SK-N-SH (cell line): ENCODE results near the gene WDR83. TPM values are rescaled to one million over a fixed set of nuclear protein-coding genes. Genes with fewer than 3 reads are reported as not detected.
A peak's percentile ranks its signal among the peaks of the same experiment; 100 is the strongest.

Experiments used
- CTCF ChIA-PET: fragments of 300-600, 350-600 bp; formaldehyde crosslinking; extraction: SDS; loops from one replicate; lab custom pipeline; 2021; lab: Yijun Ruan, JAX
- POLR2A ChIA-PET: fragments of 350-600 bp; sonication (Branson Sonifier 250); formaldehyde crosslinking; extraction: SDS; loops from one replicate; lab custom pipeline; 2020; ENCODE audit warnings: antibody characterized with exemption, inconsistent platforms; lab: Yijun Ruan, JAX
- DNase-seq: peaks from one replicate; pipeline ENCODE4 v3.0.0; 2012
- H2AFZ ChIP-seq: fragments of 200-600 bp; sonication (generic); 2 replicates; pipeline ENCODE4 v1.8.1; 2016; ENCODE audit warnings: antibody characterized with exemption, mild to moderate bottlenecking, low read depth
- H3F3A ChIP-seq: fragments of 200-600 bp; sonication (generic); replicated peaks from 2 replicates; pipeline ENCODE3; 2016; ENCODE audit warnings: antibody characterized with exemption, mild to moderate bottlenecking; ENCODE audit not compliant: insufficient read depth
- H3K27ac ChIP-seq, 2 experiments: fragments of 200-500 bp in 1 of 2; fragments of 200-600 bp in 1 of 2; sonication (Bioruptor generic) in 1 of 2; sonication (generic), shearing (Covaris generic) in 1 of 2; 2 replicates each; pipeline versions ENCODE4 v1.5.1 to v1.6.1; 2014 to 2016; ENCODE audit warnings: low read depth in 2 of 2, inconsistent platforms in 1 of 2, low read length in 1 of 2, mild to moderate bottlenecking in 1 of 2, mixed read lengths in 1 of 2
- H3K27me3 ChIP-seq: fragments of 200-600 bp; sonication (generic), shearing (Covaris generic); 2 replicates; pipeline ENCODE4 v1.6.1; 2016; ENCODE audit warnings: mixed run types; ENCODE audit not compliant: insufficient read depth
- H3K36me3 ChIP-seq, 2 experiments: fragments of 200-500 bp in 1 of 2; fragments of 200-600 bp in 1 of 2; sonication (Bioruptor generic) in 1 of 2; sonication (generic) in 1 of 2; replicated peaks in 1 of 2; 2 replicates each; pipeline versions ENCODE3 to v1.5.1; 2014 to 2016; ENCODE audit warnings: low read length in 1 of 2, mild to moderate bottlenecking in 1 of 2; ENCODE audit not compliant: insufficient read depth in 2 of 2, control insufficient read depth in 1 of 2
- H3K4me1 ChIP-seq, 2 experiments: fragments of 200-500 bp in 1 of 2; fragments of 200-600 bp in 1 of 2; sonication (Bioruptor generic) in 1 of 2; sonication (generic), shearing (Covaris generic) in 1 of 2; 2 replicates each; pipeline versions ENCODE4 v1.5.1 to v1.6.1; 2014 to 2016; ENCODE audit warnings: low read depth in 1 of 2, low read length in 1 of 2, mixed run types in 1 of 2; ENCODE audit not compliant: insufficient read depth in 2 of 2, control insufficient read depth in 1 of 2
- H3K4me2 ChIP-seq: fragments of 200-600 bp; sonication (generic), shearing (Covaris generic); 2 replicates; pipeline ENCODE4 v1.6.1; 2017; ENCODE audit warnings: mixed run types
- H3K4me3 ChIP-seq, 2 experiments: fragments of 200-500 bp in 1 of 2; fragments of 200-600 bp in 1 of 2; sonication (Bioruptor generic) in 1 of 2; sonication (generic), shearing (Covaris generic) in 1 of 2; 2 replicates each; pipeline versions ENCODE4 v1.5.1 to v1.8.1; 2014 to 2016; ENCODE audit warnings: low read depth in 2 of 2, inconsistent platforms in 1 of 2, low read length in 1 of 2, mild to moderate bottlenecking in 1 of 2, mixed read lengths in 1 of 2, moderate library complexity in 1 of 2
- H3K79me2 ChIP-seq: fragments of 200-600 bp; sonication (generic); 2 replicates; pipeline ENCODE4 v1.8.1; 2017; ENCODE audit warnings: mild to moderate bottlenecking; ENCODE audit not compliant: insufficient read depth
- H3K9ac ChIP-seq: fragments of 200-600 bp; sonication (generic); 2 replicates; pipeline ENCODE4 v1.6.1; 2017; ENCODE audit warnings: mixed run types
- H3K9me2 ChIP-seq: fragments of 200-600 bp; sonication (generic); 2 replicates; pipeline ENCODE4 v1.6.1; 2017; ENCODE audit warnings: mixed run types
- H3K9me3 ChIP-seq: fragments of 200-600 bp; sonication (generic); 2 replicates; pipeline ENCODE4 v1.6.1; 2017; ENCODE audit warnings: mixed run types, mild to moderate bottlenecking, moderate library complexity
- H4K20me1 ChIP-seq: fragments of 200-600 bp; sonication (generic); 2 replicates; pipeline ENCODE4 v1.6.1; 2017; ENCODE audit warnings: mild to moderate bottlenecking, mixed run types; ENCODE audit not compliant: insufficient read depth
- CHD2 ChIP-seq: fragments of 150-350 bp; IDR thresholded peaks from 2 replicates; pipeline ENCODE4 v1.6.1; 2018; ENCODE audit warnings: low read length; ENCODE audit not compliant: partially characterized antibody
- ELF1 ChIP-seq: IDR thresholded peaks from 2 replicates; pipeline ENCODE4 v1.4.0; 2012
- EP300 ChIP-seq, 2 experiments: IDR thresholded peaks; 2 replicates each; pipeline versions ENCODE4 v1.4.0 to v1.6.1; 2012; ENCODE audit warnings: borderline replicate concordance in 1 of 2, low read depth in 1 of 2, low read length in 1 of 2
- EZH2phosphoT487 ChIP-seq: fragments of 200-600 bp; sonication (generic); IDR thresholded peaks from 2 replicates; pipeline ENCODE4 v1.6.1; 2017; ENCODE audit warnings: low read depth, mixed run types, mild to moderate bottlenecking, antibody characterized with exemption, moderate library complexity, borderline replicate concordance
- FOSL2 ChIP-seq: IDR thresholded peaks from 2 replicates; pipeline ENCODE4 v1.4.0; 2012; ENCODE audit warnings: low read depth, mild to moderate bottlenecking, moderate library complexity, borderline replicate concordance
- FOXJ3 ChIP-seq: sonication (generic); formaldehyde crosslinking; IDR thresholded peaks from 2 replicates; pipeline ENCODE4 v1.5.1; 2020; ENCODE audit warnings: mild to moderate bottlenecking, missing genetic modification reagents
- FOXM1 ChIP-seq: IDR thresholded peaks from 2 replicates; pipeline ENCODE4 v1.4.0; 2012; ENCODE audit warnings: low read depth, mild to moderate bottlenecking
- JUND ChIP-seq: IDR thresholded peaks from 2 replicates; pipeline ENCODE4 v1.4.0; 2012
- MEF2A ChIP-seq: IDR thresholded peaks from 2 replicates; pipeline ENCODE4 v1.4.0; 2012; ENCODE audit warnings: low read depth, borderline replicate concordance
- NRF1 ChIP-seq: IDR thresholded peaks from 2 replicates; pipeline ENCODE4 v1.6.1; 2012; ENCODE audit warnings: low read depth, mild to moderate bottlenecking, low read length
- POLR2AphosphoS5 ChIP-seq: IDR thresholded peaks from 2 replicates; pipeline ENCODE4 v1.6.1; 2012; ENCODE audit warnings: low read depth, low read length
- TCF12 ChIP-seq: IDR thresholded peaks from 2 replicates; pipeline ENCODE4 v1.4.0; 2012
- TEAD4 ChIP-seq: IDR thresholded peaks from 2 replicates; pipeline ENCODE4 v1.4.0; 2012; ENCODE audit warnings: mild to moderate bottlenecking, borderline replicate concordance; ENCODE audit not compliant: insufficient read depth
- USF1 ChIP-seq: IDR thresholded peaks from 2 replicates; pipeline ENCODE4 v1.4.0; 2012; ENCODE audit warnings: low read depth, borderline replicate concordance
- YY1 ChIP-seq: IDR thresholded peaks from 2 replicates; pipeline ENCODE4 v1.4.0; 2012; ENCODE audit warnings: low read depth, mild to moderate bottlenecking
- WGBS: methylation state at CpG from one replicate; pipeline ENCODE4 v1.1.6; 2017; ENCODE audit warnings: low lambda C conversion rate; 5-methylcytosine and 5-hydroxymethylcytosine counted together
- polyA plus RNA-seq, 3 experiments: library from polyadenylated mRNA; depleted of rRNA; stranded (reverse); fragments of >200 nt; gene quantifications; 2 replicates each; pipeline ENCODE4 v1.2.3, GENCODE V29; 2012
- TF ChIP-seq, protein P1 (sequence below): IDR thresholded peaks from 2 replicates; pipeline ENCODE4 v1.4.0; 2012; ENCODE audit warnings: low read depth, borderline replicate concordance
- TF ChIP-seq, protein P2 (sequence below): fragments of 150-350 bp; IDR thresholded peaks from 2 replicates; pipeline ENCODE4 v1.6.1; 2017; ENCODE audit warnings: antibody characterized with exemption, low read length, low read depth, borderline replicate concordance
- TF ChIP-seq, protein P3 (sequence below): fragments of 150-350 bp; IDR thresholded peaks from 2 replicates; pipeline ENCODE4 v1.6.1; 2016; ENCODE audit warnings: mild to moderate bottlenecking, low read depth, low read length
- TF ChIP-seq, protein P4 (sequence below): IDR thresholded peaks from 2 replicates; pipeline ENCODE4; 2012

WDR83 gene
- polyA plus RNA-seq, 1 of the 3 experiments (the other 2 are of a cell fraction), result 18.2 TPM

- ChIA-PET POLR2A (interaction anchor here (1.1 to 1.4 kb wide), 2 partner anchors 13 to 29 kb away, joined by 3 to 4 read pairs; partner anchors contain the start of genes DHPS, MAN2B1 and WDR83), CTCF (interaction anchor here (1.1 to 2.9 kb wide), 4 partner anchors 19 to 152 kb away, joined by 3 to 11 read pairs (median 4); no protein-coding TSS in a partner anchor)
- DNase-seq, result no peak
- Histone ChIP-seq H2AFZ (no peak overlapping the region), H4K20me1 (no peaks in the 10 kb centered on the region), H3K9me2 (no peaks in the 10 kb centered on the region), H3F3A (peaks cover 32% of the 10 kb centered on the region), H3K9ac (no peak overlapping the region), H3K27ac (no peak overlapping the region), H3K9me3 (no peaks in the 10 kb centered on the region), H3K4me2 (peak overlapping the region; percentile 81), H3K36me3 (peaks cover 11 to 15% of the 10 kb centered on the region in 2 experiments), H3K4me3 (peak overlapping the region; percentile 81 to 89), H3K79me2 (no peaks in the 10 kb centered on the region; the same call in 1 of the 2 replicates), H3K27me3 (no peaks in the 10 kb centered on the region), H3K4me1 (peaks cover 0 to 16% of the 10 kb centered on the region in 2 experiments; a peak in 2 of 4 replicates)
- WGBS, result 60% methylated on average over 2 of the region's 2 CpGs
- TF ChIP-seq, protein P1, sequence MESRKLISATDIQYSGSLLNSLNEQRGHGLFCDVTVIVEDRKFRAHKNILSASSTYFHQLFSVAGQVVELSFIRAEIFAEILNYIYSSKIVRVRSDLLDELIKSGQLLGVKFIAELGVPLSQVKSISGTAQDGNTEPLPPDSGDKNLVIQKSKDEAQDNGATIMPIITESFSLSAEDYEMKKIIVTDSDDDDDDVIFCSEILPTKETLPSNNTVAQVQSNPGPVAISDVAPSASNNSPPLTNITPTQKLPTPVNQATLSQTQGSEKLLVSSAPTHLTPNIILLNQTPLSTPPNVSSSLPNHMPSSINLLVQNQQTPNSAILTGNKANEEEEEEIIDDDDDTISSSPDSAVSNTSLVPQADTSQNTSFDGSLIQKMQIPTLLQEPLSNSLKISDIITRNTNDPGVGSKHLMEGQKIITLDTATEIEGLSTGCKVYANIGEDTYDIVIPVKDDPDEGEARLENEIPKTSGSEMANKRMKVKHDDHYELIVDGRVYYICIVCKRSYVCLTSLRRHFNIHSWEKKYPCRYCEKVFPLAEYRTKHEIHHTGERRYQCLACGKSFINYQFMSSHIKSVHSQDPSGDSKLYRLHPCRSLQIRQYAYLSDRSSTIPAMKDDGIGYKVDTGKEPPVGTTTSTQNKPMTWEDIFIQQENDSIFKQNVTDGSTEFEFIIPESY, result no peak
- TF ChIP-seq FOXJ3 (no peak), EP300 (IDR thresholded peaks at IDR 0.05; ENCODE audit: borderline replicate concordance in 1 of 2, low read depth in 1 of 2, low read length in 1 of 2) (no peak), YY1 (no peak), TEAD4 (no peak), CHD2 (no peak), EZH2phosphoT487 (no peak)
- TF ChIP-seq, protein P2, sequence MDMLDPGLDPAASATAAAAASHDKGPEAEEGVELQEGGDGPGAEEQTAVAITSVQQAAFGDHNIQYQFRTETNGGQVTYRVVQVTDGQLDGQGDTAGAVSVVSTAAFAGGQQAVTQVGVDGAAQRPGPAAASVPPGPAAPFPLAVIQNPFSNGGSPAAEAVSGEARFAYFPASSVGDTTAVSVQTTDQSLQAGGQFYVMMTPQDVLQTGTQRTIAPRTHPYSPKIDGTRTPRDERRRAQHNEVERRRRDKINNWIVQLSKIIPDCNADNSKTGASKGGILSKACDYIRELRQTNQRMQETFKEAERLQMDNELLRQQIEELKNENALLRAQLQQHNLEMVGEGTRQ, result no peak
- TF ChIP-seq, protein P3, sequence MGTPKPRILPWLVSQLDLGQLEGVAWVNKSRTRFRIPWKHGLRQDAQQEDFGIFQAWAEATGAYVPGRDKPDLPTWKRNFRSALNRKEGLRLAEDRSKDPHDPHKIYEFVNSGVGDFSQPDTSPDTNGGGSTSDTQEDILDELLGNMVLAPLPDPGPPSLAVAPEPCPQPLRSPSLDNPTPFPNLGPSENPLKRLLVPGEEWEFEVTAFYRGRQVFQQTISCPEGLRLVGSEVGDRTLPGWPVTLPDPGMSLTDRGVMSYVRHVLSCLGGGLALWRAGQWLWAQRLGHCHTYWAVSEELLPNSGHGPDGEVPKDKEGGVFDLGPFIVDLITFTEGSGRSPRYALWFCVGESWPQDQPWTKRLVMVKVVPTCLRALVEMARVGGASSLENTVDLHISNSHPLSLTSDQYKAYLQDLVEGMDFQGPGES, result no peak
These were observed 28.5 kb downstream of the WDR83 start for GRCh38 chr19:12695096-12695495.

GRCh38 chr19:12695514-12695913, 28.9 kb downstream of the WDR83 start:
- Histone ChIP-seq H3K9me3 (no peaks in the 10 kb centered on the region), H3K4me3 (peak overlapping the region; percentile 81 to 89), H3K27me3 (no peaks in the 10 kb centered on the region), H3K9ac (peak overlapping the region; percentile 68), H3F3A (peaks cover 33% of the 10 kb centered on the region), H3K4me1 (peaks cover 0 to 16% of the 10 kb centered on the region in 2 experiments; a peak in 2 of 4 replicates), H3K36me3 (peaks cover 13 to 15% of the 10 kb centered on the region in 2 experiments), H3K79me2 (no peaks in the 10 kb centered on the region; the same call in 1 of the 2 replicates), H3K4me2 (peak overlapping the region; percentile 81), H2AFZ (no peak overlapping the region), H4K20me1 (no peaks in the 10 kb centered on the region), H3K27ac (no peak overlapping the region), H3K9me2 (no peaks in the 10 kb centered on the region)
- 20% methylated on average over 1 of the region's 1 CpG for WGBS
- DNase-seq, result no peak
- CTCF ChIA-PET, result interaction anchor here (0.9 to 2.9 kb wide), 6 partner anchors 10 to 152 kb away, joined by 3 to 11 read pairs (median 6); no protein-coding TSS in a partner anchor
- POLR2A ChIA-PET, result interaction anchor here (0.6 to 1.9 kb wide), 5 partner anchors 13 to 116 kb away, joined by 3 to 5 read pairs (median 4); partner anchors contain the start of genes DHPS, MAN2B1 and WDR83
- no peak for TF ChIP-seq TCF12
- no peak for TF ChIP-seq MEF2A
- TF ChIP-seq JUND, result no peak
- no peak for TF ChIP-seq EZH2phosphoT487
- TF ChIP-seq ELF1, result no peak
- TF ChIP-seq, protein P4, sequence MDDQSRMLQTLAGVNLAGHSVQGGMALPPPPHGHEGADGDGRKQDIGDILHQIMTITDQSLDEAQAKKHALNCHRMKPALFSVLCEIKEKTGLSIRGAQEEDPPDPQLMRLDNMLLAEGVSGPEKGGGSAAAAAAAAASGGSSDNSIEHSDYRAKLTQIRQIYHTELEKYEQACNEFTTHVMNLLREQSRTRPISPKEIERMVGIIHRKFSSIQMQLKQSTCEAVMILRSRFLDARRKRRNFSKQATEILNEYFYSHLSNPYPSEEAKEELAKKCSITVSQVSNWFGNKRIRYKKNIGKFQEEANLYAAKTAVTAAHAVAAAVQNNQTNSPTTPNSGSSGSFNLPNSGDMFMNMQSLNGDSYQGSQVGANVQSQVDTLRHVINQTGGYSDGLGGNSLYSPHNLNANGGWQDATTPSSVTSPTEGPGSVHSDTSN, result no peak
- TF ChIP-seq FOXM1, result no peak
- TF ChIP-seq, protein P3, result no peak
- TF ChIP-seq FOSL2, result no peak
- TF ChIP-seq YY1, result no peak
- no peak for TF ChIP-seq CHD2
- TF ChIP-seq NRF1, result no peak
- TF ChIP-seq POLR2AphosphoS5, result no peak
- no peak for TF ChIP-seq USF1
